ENCODE results near the gene SEPTIN10. TPM values are rescaled to one million over a fixed set of nuclear protein-coding genes. Genes with fewer than 3 reads are reported as not detected.
"Not testable (repeated sequence)": the region's sequence is repeated elsewhere in the genome, so short reads cannot be mapped to it uniquely, and the experiment has no call there.

The SEPTIN10 gene
- total RNA-seq, 1 experiment from 2014 or later = 100.0 TPM

GRCh38 chr2:109586687-109587086 lies 27.1 kb downstream of the SEPTIN10 start:
- Histone ChIP-seq H3K36me3 (ENCODE audit: control insufficient read depth, insufficient read depth, low read length) (peaks cover 6% of the 10 kb centered on the region; the same call in 1 of the 2 replicates), H3K27me3 (ENCODE audit: control insufficient read depth, insufficient read depth, low read length) (no peaks in the 10 kb centered on the region), H3K4me1 (ENCODE audit: control insufficient read depth, insufficient read depth, low read length) (no peaks in the 10 kb centered on the region), H3K27ac (ENCODE audit: low read length) (no peak overlapping the region), H3K9me3 (ENCODE audit: control insufficient read depth, insufficient read depth, low read depth, low read length) (no peaks in the 10 kb centered on the region), H3K4me3 (ENCODE audit: low read depth in 2 of 2, low read length in 2 of 2) (no peak overlapping the region)
- no TSS peak for BruUV-seq (replicated peaks)
- DNase-seq (ENCODE audit: low read depth, low spot score) (no peak), ATAC-seq (no peak)
- ChIA-PET CTCF (no interaction called here), POLR2A (no interaction called here)
- TF ChIP-seq SIN3A (IDR thresholded peaks at IDR 0.05; ENCODE audit: borderline replicate concordance, insufficient read depth, low read depth, low read length) = no peak
- intact Hi-C loops (cut with micrococcal nuclease; ENCODE audit: unreplicated experiment) = no loop called here
- in situ Hi-C loops (cut with HindIII; ENCODE audit: low pct_unique_long_range_greater_than_20kb, low sequenced_read_pairs) = no loop called here

GRCh38 chr2:109582928-109583895 lies 30.6 kb downstream of the SEPTIN10 start:
- H3K4me3 ChIP-seq (ENCODE audit: low read depth in 2 of 2, low read length in 2 of 2) = no peak overlapping the region
- no peaks in the 10 kb centered on the region for H3K9me3 ChIP-seq (ENCODE audit: control insufficient read depth, insufficient read depth, low read depth, low read length)
- in situ Hi-C loops (cut with HindIII; ENCODE audit: low pct_unique_long_range_greater_than_20kb, low sequenced_read_pairs) (no loop called here), intact Hi-C loops (cut with micrococcal nuclease; ENCODE audit: unreplicated experiment) (no loop called here)
- ChIA-PET POLR2A (no interaction called here), CTCF (no interaction called here)
- no peaks in the 10 kb centered on the region for H3K4me1 ChIP-seq (ENCODE audit: control insufficient read depth, insufficient read depth, low read length)
- H3K36me3 ChIP-seq (ENCODE audit: control insufficient read depth, insufficient read depth, low read length) = peaks cover 6% of the 10 kb centered on the region; the same call in 1 of the 2 replicates
- TF ChIP-seq TCF7L2 (IDR thresholded peaks at IDR 0.05; ENCODE audit: low read depth, low read length) (no peak), CTCF (IDR thresholded peaks at IDR 0.05) (no peak), REST (IDR thresholded peaks at IDR 0.05; ENCODE audit: insufficient read depth in 1 of 2, low read depth in 2 of 2, low read length in 1 of 2) (no peak), POLR2AphosphoS5 (IDR thresholded peaks at IDR 0.05; ENCODE audit: low read depth, low read length) (no peak), SIN3A (IDR thresholded peaks at IDR 0.05; ENCODE audit: borderline replicate concordance, insufficient read depth, low read depth, low read length) (no peak)
- DNase-seq (ENCODE audit: low read depth, low spot score) (no peak), ATAC-seq (no peak)
- H3K27me3 ChIP-seq (ENCODE audit: control insufficient read depth, insufficient read depth, low read length) = no peaks in the 10 kb centered on the region
- BruUV-seq (replicated peaks) = no TSS peak
- H3K27ac ChIP-seq (ENCODE audit: low read length) = no peak overlapping the region

GRCh38 chr2:109577630-109578029 lies 36.1 kb downstream of the SEPTIN10 start:
- in situ Hi-C loops (cut with HindIII; ENCODE audit: low pct_unique_long_range_greater_than_20kb, low sequenced_read_pairs); H3K4me3 ChIP-seq (ENCODE audit: low read depth in 2 of 2, low read length in 2 of 2); H3K36me3 ChIP-seq (ENCODE audit: control insufficient read depth, insufficient read depth, low read length); H3K9me3 ChIP-seq (ENCODE audit: control insufficient read depth, insufficient read depth, low read depth, low read length); CTCF ChIA-PET; ATAC-seq; intact Hi-C loops (cut with micrococcal nuclease; ENCODE audit: unreplicated experiment); H3K4me1 ChIP-seq (ENCODE audit: control insufficient read depth, insufficient read depth, low read length); BruUV-seq (replicated peaks); DNase-seq (ENCODE audit: low read depth, low spot score); H3K27me3 ChIP-seq (ENCODE audit: control insufficient read depth, insufficient read depth, low read length); H3K27ac ChIP-seq (ENCODE audit: low read length): not testable (repeated sequence)
- POLR2A ChIA-PET = interaction anchor here (0.7 kb wide), 1 partner anchor 444 kb away, joined by 11 read pairs; no protein-coding TSS in a partner anchor
